ENCODE results near the gene RIF1. TPM values are rescaled to one million over a fixed set of nuclear protein-coding genes. Genes with fewer than 3 reads are reported as not detected.

The RIF1 gene
- total RNA-seq, 1 donor from 2014 or later, result 96.4 TPM

DNA sequence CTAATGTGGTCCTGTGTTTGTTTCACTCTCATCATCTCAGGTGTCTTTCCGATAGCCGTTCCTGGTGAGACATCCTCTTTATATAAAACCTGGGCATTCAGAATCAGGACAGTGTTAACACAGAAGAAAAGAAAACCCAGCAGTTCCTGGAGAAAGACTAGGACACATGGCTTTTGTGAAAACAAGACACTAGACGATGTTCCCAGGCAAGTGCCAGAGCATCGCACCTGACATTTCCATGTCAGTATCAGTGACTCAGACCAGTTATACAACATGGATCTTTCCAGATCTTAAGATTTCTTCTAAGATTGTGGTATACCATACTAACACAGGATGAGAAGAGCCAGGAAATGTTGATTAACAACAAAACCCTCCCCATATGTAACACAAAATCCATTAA lies 96.5 kb downstream of the RIF1 start:
- Histone ChIP-seq H3K9ac (no peak overlapping the region), H3K36me3 (no peaks in the 10 kb centered on the region), H3K4me2 (no peak overlapping the region), H3K27ac (no peak overlapping the region), H4K20me1 (ENCODE audit: low read depth) (no peaks in the 10 kb centered on the region), H3K27me3 (no peaks in the 10 kb centered on the region), H3K9me3 (ENCODE audit: low read depth) (no peaks in the 10 kb centered on the region), H3K4me1 (no peaks in the 10 kb centered on the region), H3K79me2 (ENCODE audit: low read depth) (no peaks in the 10 kb centered on the region), H2AFZ (replicated peaks) (no peak overlapping the region), H3K4me3 (no peak overlapping the region), H3F3A (ENCODE audit: low read depth) (no peaks in the 10 kb centered on the region)
- DNase-seq (ENCODE audit: low spot score), result no peak
- Mint-ChIP-seq H3K9me3 (no peaks in the 10 kb centered on the region), H3K4me1 (no peaks in the 10 kb centered on the region), H3K4me3 (no peak overlapping the region), H3K27ac (no peak overlapping the region), H3K36me3 (peaks cover 1% of the 10 kb centered on the region), H3K27me3 (ENCODE audit: insufficient read depth, low read depth) (no peaks in the 10 kb centered on the region)
- TF ChIP-seq EZH2 (IDR thresholded peaks at IDR 0.05) (no peak), EZH2phosphoT487 (IDR thresholded peaks at IDR 0.05) (no peak)
- TF ChIP-seq, protein P1, sequence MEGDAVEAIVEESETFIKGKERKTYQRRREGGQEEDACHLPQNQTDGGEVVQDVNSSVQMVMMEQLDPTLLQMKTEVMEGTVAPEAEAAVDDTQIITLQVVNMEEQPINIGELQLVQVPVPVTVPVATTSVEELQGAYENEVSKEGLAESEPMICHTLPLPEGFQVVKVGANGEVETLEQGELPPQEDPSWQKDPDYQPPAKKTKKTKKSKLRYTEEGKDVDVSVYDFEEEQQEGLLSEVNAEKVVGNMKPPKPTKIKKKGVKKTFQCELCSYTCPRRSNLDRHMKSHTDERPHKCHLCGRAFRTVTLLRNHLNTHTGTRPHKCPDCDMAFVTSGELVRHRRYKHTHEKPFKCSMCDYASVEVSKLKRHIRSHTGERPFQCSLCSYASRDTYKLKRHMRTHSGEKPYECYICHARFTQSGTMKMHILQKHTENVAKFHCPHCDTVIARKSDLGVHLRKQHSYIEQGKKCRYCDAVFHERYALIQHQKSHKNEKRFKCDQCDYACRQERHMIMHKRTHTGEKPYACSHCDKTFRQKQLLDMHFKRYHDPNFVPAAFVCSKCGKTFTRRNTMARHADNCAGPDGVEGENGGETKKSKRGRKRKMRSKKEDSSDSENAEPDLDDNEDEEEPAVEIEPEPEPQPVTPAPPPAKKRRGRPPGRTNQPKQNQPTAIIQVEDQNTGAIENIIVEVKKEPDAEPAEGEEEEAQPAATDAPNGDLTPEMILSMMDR (IDR thresholded peaks at IDR 0.05), result no peak

DNA sequence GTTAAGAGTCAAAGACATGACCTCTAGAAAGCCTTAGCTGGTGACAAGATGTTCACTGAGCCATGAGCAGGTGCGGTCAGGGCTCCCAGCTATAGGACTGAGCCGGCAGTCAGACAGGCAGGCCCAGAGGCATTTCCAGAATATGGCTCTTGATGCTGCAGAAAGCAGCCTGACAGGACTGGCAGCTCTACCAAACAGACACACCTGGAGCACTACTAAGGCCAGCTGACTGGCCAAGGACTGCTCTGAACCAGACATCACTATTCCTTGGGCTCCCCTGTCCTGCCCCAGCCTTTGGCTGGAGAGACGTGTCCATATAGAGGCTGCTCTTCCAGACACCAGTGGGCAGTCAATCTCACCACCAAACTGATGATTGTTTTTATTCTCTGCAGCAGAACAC lies 98.8 kb downstream of the RIF1 start:
- Histone ChIP-seq H3K9ac (no peak overlapping the region), H3F3A (ENCODE audit: low read depth) (no peaks in the 10 kb centered on the region), H4K20me1 (ENCODE audit: low read depth) (no peaks in the 10 kb centered on the region), H3K4me3 (no peak overlapping the region), H3K79me2 (ENCODE audit: low read depth) (no peaks in the 10 kb centered on the region), H3K27me3 (no peaks in the 10 kb centered on the region), H3K36me3 (no peaks in the 10 kb centered on the region), H3K4me2 (no peak overlapping the region), H3K4me1 (no peaks in the 10 kb centered on the region), H2AFZ (replicated peaks) (no peak overlapping the region), H3K27ac (no peak overlapping the region), H3K9me3 (ENCODE audit: low read depth) (no peaks in the 10 kb centered on the region)
- Mint-ChIP-seq H3K27me3 (ENCODE audit: insufficient read depth, low read depth) (no peaks in the 10 kb centered on the region), H3K9me3 (no peaks in the 10 kb centered on the region), H3K36me3 (peaks cover 1% of the 10 kb centered on the region), H3K4me3 (no peak overlapping the region), H3K27ac (no peak overlapping the region), H3K4me1 (no peaks in the 10 kb centered on the region)
- no peak for TF ChIP-seq EZH2phosphoT487 (IDR thresholded peaks at IDR 0.05)
- no peak for DNase-seq (ENCODE audit: low spot score)

DNA sequence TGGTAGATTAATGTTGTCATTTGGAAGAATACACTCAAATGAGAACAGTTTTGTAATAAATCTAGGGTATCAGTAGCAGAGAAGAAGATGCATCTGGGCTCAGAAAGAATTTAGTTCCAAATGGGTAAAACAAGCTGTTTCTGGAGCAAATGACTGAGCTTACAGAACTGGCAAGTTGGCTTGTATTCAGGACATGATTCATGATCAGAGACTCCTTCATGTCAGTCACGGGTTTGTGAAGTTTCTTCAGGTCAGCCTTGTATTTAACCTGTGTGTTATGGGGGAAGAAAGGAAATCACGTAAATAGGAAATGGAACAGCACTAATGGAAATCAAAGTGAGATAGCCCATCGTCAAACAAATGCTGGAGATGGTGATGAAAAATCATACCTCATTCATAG lies 109.1 kb downstream of the RIF1 start:
- H3K27ac ChIP-seq, result no peak overlapping the region
- H3K4me2 ChIP-seq, result no peak overlapping the region
- DNase-seq (ENCODE audit: low spot score), result no peak
- Mint-ChIP-seq H3K9me3 (no peaks in the 10 kb centered on the region), H3K4me3 (no peak overlapping the region), H3K4me1 (peaks cover 13% of the 10 kb centered on the region), H3K27ac (no peak overlapping the region), H3K27me3 (ENCODE audit: insufficient read depth, low read depth) (no peaks in the 10 kb centered on the region), H3K36me3 (no peaks in the 10 kb centered on the region)
- H3K79me2 ChIP-seq (ENCODE audit: low read depth), result no peaks in the 10 kb centered on the region
- H3K4me1 ChIP-seq, result peaks cover 10% of the 10 kb centered on the region
- TF ChIP-seq EZH2phosphoT487 (IDR thresholded peaks at IDR 0.05) (no peak), EZH2 (IDR thresholded peaks at IDR 0.05) (no peak)
- TF ChIP-seq, protein P1 (IDR thresholded peaks at IDR 0.05), result no peak
- no peak overlapping the region for H3K9ac ChIP-seq
- no peak overlapping the region for H2AFZ ChIP-seq (replicated peaks)
- H3K36me3 ChIP-seq, result no peaks in the 10 kb centered on the region
- no peak overlapping the region for H3K4me3 ChIP-seq
- no peaks in the 10 kb centered on the region for H3K27me3 ChIP-seq
- H3F3A ChIP-seq (ENCODE audit: low read depth), result no peaks in the 10 kb centered on the region
- no peaks in the 10 kb centered on the region for H3K9me3 ChIP-seq (ENCODE audit: low read depth)
- no peaks in the 10 kb centered on the region for H4K20me1 ChIP-seq (ENCODE audit: low read depth)

DNA sequence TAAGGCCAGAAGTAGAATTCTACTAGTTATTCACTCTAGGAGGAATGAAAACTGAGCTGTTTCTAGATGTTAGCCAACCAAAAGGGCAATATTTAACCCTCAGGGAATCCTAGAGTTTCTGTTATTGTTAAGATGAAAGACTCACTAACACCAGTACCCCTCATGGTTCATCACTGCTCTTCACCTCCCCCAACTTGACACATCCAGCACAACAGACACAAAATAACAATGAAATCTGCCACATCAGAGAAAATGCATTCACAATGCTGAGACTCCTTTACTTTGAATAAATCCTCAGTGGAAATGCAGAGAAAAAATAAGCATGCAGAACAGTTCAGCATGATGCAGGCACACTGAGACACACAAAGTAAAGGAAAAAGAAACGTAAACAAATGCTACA lies 111.3 kb downstream of the RIF1 start:
- no peak for DNase-seq (ENCODE audit: low spot score)
- Histone ChIP-seq H3K4me2 (no peak overlapping the region), H3K4me3 (no peak overlapping the region), H4K20me1 (ENCODE audit: low read depth) (no peaks in the 10 kb centered on the region), H3K9me3 (ENCODE audit: low read depth) (no peaks in the 10 kb centered on the region), H3K9ac (no peak overlapping the region), H3K27ac (no peak overlapping the region), H3K36me3 (no peaks in the 10 kb centered on the region), H3K27me3 (no peaks in the 10 kb centered on the region), H3K79me2 (ENCODE audit: low read depth) (no peaks in the 10 kb centered on the region), H3K4me1 (peaks cover 10% of the 10 kb centered on the region), H2AFZ (replicated peaks) (peak overlapping the region; percentile 87), H3F3A (ENCODE audit: low read depth) (no peaks in the 10 kb centered on the region)
- no peak overlapping the region for H3K4me3 Mint-ChIP-seq
- H3K4me1 Mint-ChIP-seq, result peaks cover 13% of the 10 kb centered on the region
- TF ChIP-seq, protein P1 (IDR thresholded peaks at IDR 0.05), result no peak
- no peak for TF ChIP-seq EZH2 (IDR thresholded peaks at IDR 0.05)
- TF ChIP-seq EZH2phosphoT487 (IDR thresholded peaks at IDR 0.05), result no peak
- no peaks in the 10 kb centered on the region for H3K27me3 Mint-ChIP-seq (ENCODE audit: insufficient read depth, low read depth)
- no peaks in the 10 kb centered on the region for H3K36me3 Mint-ChIP-seq
- H3K9me3 Mint-ChIP-seq, result no peaks in the 10 kb centered on the region
- peak overlapping the region; percentile 7 for H3K27ac Mint-ChIP-seq
